HFFc6 (cell line): Measurements from ENCODE around the gene NLGN1. TPM values are rescaled to one million over a fixed set of nuclear protein-coding genes. Genes with fewer than 3 reads are reported as not detected.

Source experiments
- DNase-seq: peaks from one replicate; pipeline ENCODE4 v3.0.0-alpha.2; 2018
- H3K27ac Mint-ChIP-seq: 2 replicates; pipeline ENCODE4 v1.8.0; 2020; ENCODE audit warnings: mild to moderate bottlenecking, mixed read lengths
- H3K27me3 Mint-ChIP-seq: 2 replicates; pipeline ENCODE4 v1.8.0; 2021; ENCODE audit warnings: mild to moderate bottlenecking, moderate library complexity, mixed read lengths; ENCODE audit not compliant: insufficient read depth
- H3K36me3 Mint-ChIP-seq: 2 replicates; pipeline ENCODE4 v1.8.0; 2021; ENCODE audit warnings: low read depth, mixed read lengths
- H3K4me1 Mint-ChIP-seq: 2 replicates; pipeline ENCODE4 v1.8.0; 2020; ENCODE audit warnings: low read depth, mixed read lengths
- H3K4me3 Mint-ChIP-seq: 2 replicates; pipeline ENCODE4 v1.8.0; 2020; ENCODE audit warnings: mild to moderate bottlenecking, moderate library complexity, mixed read lengths
- H3K9me3 Mint-ChIP-seq: 2 replicates; pipeline ENCODE4 v1.8.0; 2020; ENCODE audit warnings: mild to moderate bottlenecking, mixed read lengths
- total RNA-seq, 6 experiments: library from RNA; stranded (reverse); fragmentation: NEBNext Ultra II Directional; extraction: Animal tissue kit (Norgen Biotek cat#: 25700); gene quantifications; 2 replicates in 1 of 6; 3 replicates in 5 of 6; pipeline ENCODE4 v1.2.3, GENCODE V29; 2021
- TF ChIP-seq, protein P1 (sequence below): fragments of 200-600 bp; sonication (generic); IDR thresholded peaks from 2 replicates; pipeline ENCODE4 v1.5.0; 2021; ENCODE audit warnings: antibody characterized with exemption, mild to moderate bottlenecking

Gene NLGN1
- total RNA-seq, 6 experiments from 2014 or later, result 10.0 to 17.2 (median 15.7) TPM

DNA sequence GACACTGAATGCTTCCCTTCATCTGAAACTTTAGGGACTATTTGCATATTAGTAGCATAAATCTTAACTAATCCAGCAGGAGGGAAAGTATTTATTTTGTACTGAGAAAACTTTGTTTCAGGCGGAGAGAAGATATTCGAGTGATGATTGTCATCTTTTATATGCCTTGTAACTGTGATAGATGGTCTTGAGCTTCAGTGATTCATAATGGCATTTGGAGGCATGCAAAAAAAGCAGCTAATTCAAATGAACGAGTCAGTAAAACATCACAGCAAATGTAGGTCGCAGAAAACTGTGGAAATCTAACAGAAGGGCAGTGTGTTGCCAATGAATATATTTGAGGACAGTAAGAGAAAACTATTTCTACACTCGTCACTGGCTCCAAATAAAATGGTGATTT lies 817.9 kb downstream of the NLGN1 start:
- H3K4me3 Mint-ChIP-seq, result no peak overlapping the region
- TF ChIP-seq, protein P1, sequence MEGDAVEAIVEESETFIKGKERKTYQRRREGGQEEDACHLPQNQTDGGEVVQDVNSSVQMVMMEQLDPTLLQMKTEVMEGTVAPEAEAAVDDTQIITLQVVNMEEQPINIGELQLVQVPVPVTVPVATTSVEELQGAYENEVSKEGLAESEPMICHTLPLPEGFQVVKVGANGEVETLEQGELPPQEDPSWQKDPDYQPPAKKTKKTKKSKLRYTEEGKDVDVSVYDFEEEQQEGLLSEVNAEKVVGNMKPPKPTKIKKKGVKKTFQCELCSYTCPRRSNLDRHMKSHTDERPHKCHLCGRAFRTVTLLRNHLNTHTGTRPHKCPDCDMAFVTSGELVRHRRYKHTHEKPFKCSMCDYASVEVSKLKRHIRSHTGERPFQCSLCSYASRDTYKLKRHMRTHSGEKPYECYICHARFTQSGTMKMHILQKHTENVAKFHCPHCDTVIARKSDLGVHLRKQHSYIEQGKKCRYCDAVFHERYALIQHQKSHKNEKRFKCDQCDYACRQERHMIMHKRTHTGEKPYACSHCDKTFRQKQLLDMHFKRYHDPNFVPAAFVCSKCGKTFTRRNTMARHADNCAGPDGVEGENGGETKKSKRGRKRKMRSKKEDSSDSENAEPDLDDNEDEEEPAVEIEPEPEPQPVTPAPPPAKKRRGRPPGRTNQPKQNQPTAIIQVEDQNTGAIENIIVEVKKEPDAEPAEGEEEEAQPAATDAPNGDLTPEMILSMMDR, result no peak
- H3K27ac Mint-ChIP-seq, result no peak overlapping the region
- DNase-seq, result no peak
- peaks cover 42% of the 10 kb centered on the region for H3K4me1 Mint-ChIP-seq
- H3K27me3 Mint-ChIP-seq, result no peaks in the 10 kb centered on the region; the same call in 1 of the 2 replicates
- H3K9me3 Mint-ChIP-seq, result no peaks in the 10 kb centered on the region
- 0 out of 2 replicates have a peak, but pooled peaks cover 4% of the 10 kb centered on the region for H3K36me3 Mint-ChIP-seq

GRCh38 chr3:174216019-174216418 lies 818.5 kb downstream of the NLGN1 start:
- H3K4me3 Mint-ChIP-seq, result no peak overlapping the region
- TF ChIP-seq, protein P1, result no peak
- no peaks in the 10 kb centered on the region; the same call in 1 of the 2 replicates for H3K27me3 Mint-ChIP-seq
- no peak overlapping the region for H3K27ac Mint-ChIP-seq
- H3K4me1 Mint-ChIP-seq, result peaks cover 48% of the 10 kb centered on the region
- H3K36me3 Mint-ChIP-seq, result 0 out of 2 replicates have a peak, but pooled peaks cover 4% of the 10 kb centered on the region
- H3K9me3 Mint-ChIP-seq, result no peaks in the 10 kb centered on the region
- no peak for DNase-seq

- TF ChIP-seq, protein P1, result no peak
- Mint-ChIP-seq H3K27ac (no peak overlapping the region), H3K36me3 (no peaks in the 10 kb centered on the region)
Observed at GRCh38 chr3:174216946-174217718, 819.6 kb downstream of the NLGN1 start.

GRCh38 chr3:174218016-174218415 lies 820.5 kb downstream of the NLGN1 start:
- Mint-ChIP-seq H3K36me3 (no peaks in the 10 kb centered on the region), H3K4me1 (peaks cover 49% of the 10 kb centered on the region), H3K9me3 (no peaks in the 10 kb centered on the region), H3K27ac (no peak overlapping the region), H3K4me3 (no peak overlapping the region), H3K27me3 (no peaks in the 10 kb centered on the region; the same call in 1 of the 2 replicates)
- TF ChIP-seq, protein P1, result peak; percentile 22; the same call in 1 of the 2 replicates
- DNase-seq, result no peak

More at GRCh38 chr3:174216946-174217718, 819.6 kb downstream of the NLGN1 start:
- no peaks in the 10 kb centered on the region for H3K9me3 Mint-ChIP-seq
- peaks cover 49% of the 10 kb centered on the region for H3K4me1 Mint-ChIP-seq
- DNase-seq, result no peak
- no peaks in the 10 kb centered on the region; the same call in 1 of the 2 replicates for H3K27me3 Mint-ChIP-seq
- H3K4me3 Mint-ChIP-seq, result no peak overlapping the region

DNA sequence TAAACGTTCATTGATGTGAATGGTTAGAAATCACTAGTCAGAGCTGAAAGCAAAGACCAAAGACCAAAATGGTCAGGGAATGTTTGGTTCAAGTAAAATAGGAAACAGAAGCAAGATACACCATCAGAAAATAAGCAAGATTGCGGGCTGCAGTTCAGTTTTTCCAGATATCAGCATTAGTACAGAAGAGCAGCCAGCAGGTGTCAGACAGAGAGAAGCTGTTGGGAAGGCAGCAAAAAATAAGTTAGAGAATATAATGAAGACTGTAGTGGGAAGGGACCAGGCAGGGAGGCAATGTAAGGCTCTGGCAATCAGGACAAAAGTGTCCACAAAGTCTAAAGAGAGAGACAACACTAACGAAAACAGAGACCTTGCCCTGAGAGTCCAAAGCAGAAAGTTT lies 822.2 kb downstream of the NLGN1 start:
- TF ChIP-seq, protein P1, result peak; percentile 41; the same call in 1 of the 2 replicates
- H3K4me1 Mint-ChIP-seq, result peaks cover 49% of the 10 kb centered on the region
- H3K27me3 Mint-ChIP-seq, result no peaks in the 10 kb centered on the region; the same call in 1 of the 2 replicates
- H3K4me3 Mint-ChIP-seq, result no peak overlapping the region
- no peak overlapping the region for H3K27ac Mint-ChIP-seq
- no peak for DNase-seq
- H3K36me3 Mint-ChIP-seq, result no peaks in the 10 kb centered on the region; the same call in 1 of the 2 replicates
- no peaks in the 10 kb centered on the region for H3K9me3 Mint-ChIP-seq
